ENCODE data around the gene STXBP5. TPM values are rescaled to one million over a fixed set of nuclear protein-coding genes. Genes with fewer than 3 reads are reported as not detected.

The STXBP5 gene
- total RNA-seq, 1 donor from 2014 or later, result 22.3 TPM

DNA sequence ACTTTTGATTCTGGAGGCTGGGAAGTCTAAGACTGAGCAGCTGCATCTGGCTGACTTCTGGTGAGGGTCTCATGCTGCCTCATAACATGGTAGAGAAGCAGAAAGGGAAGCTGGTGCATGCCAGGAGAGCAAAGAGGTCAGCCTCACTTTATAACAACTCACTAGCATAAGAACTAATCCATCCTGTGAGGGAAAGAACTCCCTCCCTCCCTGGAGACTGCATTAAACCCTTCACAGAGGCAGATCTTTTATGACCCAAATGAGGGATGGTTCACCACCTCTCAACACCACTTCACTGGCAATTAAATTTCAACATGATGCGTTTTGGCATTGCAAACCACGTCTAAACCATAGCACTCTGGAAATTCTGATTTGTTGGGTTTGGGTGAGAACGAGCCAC lies 33.9 kb downstream of the STXBP5 start:
- H3K4me1 Mint-ChIP-seq, result no peaks in the 10 kb centered on the region
- no peak for ATAC-seq (ENCODE audit: low read depth)
- intact Hi-C loops (cut with micrococcal nuclease), result no loop called here
- TF ChIP-seq, protein P1, sequence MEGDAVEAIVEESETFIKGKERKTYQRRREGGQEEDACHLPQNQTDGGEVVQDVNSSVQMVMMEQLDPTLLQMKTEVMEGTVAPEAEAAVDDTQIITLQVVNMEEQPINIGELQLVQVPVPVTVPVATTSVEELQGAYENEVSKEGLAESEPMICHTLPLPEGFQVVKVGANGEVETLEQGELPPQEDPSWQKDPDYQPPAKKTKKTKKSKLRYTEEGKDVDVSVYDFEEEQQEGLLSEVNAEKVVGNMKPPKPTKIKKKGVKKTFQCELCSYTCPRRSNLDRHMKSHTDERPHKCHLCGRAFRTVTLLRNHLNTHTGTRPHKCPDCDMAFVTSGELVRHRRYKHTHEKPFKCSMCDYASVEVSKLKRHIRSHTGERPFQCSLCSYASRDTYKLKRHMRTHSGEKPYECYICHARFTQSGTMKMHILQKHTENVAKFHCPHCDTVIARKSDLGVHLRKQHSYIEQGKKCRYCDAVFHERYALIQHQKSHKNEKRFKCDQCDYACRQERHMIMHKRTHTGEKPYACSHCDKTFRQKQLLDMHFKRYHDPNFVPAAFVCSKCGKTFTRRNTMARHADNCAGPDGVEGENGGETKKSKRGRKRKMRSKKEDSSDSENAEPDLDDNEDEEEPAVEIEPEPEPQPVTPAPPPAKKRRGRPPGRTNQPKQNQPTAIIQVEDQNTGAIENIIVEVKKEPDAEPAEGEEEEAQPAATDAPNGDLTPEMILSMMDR (IDR thresholded peaks at IDR 0.05), result no peak
- DNase-seq, result no peak
- H3K36me3 Mint-ChIP-seq (ENCODE audit: low read depth), result peaks cover 26% of the 10 kb centered on the region
- H3K4me3 Mint-ChIP-seq, result no peak overlapping the region
- CTCF ChIA-PET, result no interaction called here
- H3K27me3 Mint-ChIP-seq, result no peaks in the 10 kb centered on the region
- no peaks in the 10 kb centered on the region for H3K9me3 Mint-ChIP-seq
- POLR2A ChIA-PET, result no interaction called here
- H3K27ac Mint-ChIP-seq, result no peak overlapping the region

DNA sequence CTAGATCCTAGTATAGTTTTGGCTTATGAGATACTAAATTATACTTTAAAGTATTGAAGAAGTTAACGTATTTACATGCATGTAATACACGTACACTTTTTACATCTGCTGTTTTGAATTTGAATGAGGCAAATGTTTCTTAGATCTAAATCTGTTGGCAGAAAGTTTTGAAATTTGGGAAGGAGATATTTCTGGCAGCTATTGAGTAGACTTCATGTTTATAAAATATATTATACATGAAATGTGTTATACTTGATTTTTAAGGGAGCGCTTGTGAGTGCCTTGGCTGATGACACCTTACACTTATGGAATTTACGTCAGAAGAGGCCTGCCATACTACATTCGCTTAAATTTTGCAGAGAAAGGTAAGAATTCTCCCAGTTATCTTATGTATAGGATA lies 34.7 kb downstream of the STXBP5 start:
- ChIA-PET POLR2A (no interaction called here), CTCF (no interaction called here)
- H3K27me3 Mint-ChIP-seq, result no peaks in the 10 kb centered on the region
- no peak for ATAC-seq (ENCODE audit: low read depth)
- no peaks in the 10 kb centered on the region for H3K9me3 Mint-ChIP-seq
- no peaks in the 10 kb centered on the region for H3K4me1 Mint-ChIP-seq
- intact Hi-C loops (cut with micrococcal nuclease), result no loop called here
- no peak overlapping the region for H3K4me3 Mint-ChIP-seq
- peaks cover 27% of the 10 kb centered on the region for H3K36me3 Mint-ChIP-seq (ENCODE audit: low read depth)
- no peak overlapping the region for H3K27ac Mint-ChIP-seq
- TF ChIP-seq, protein P1 (IDR thresholded peaks at IDR 0.05), result no peak
- no peak for DNase-seq

DNA sequence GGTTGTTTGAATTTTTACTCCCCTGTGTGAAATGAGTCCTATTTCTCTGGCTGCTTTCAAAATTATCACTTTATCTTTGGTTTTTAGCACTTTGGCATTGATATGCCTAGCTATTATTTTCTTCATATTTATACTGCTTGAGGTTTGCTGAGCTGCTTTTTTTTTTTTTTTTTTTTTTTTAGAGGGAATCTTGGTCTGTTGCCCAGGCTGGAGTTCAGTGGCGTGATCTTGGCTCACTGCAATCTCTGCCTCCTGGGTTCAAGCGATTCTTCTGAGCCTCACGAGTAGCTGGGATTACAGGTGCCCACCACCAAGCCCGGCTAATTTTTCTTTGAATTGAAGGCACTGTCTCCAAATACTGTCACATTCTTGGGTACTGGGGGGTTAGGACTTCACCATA lies 40.6 kb downstream of the STXBP5 start:
- TF ChIP-seq, protein P1 (IDR thresholded peaks at IDR 0.05), result no peak
- intact Hi-C loops (cut with micrococcal nuclease), result no loop called here
- peaks cover 27% of the 10 kb centered on the region for H3K36me3 Mint-ChIP-seq (ENCODE audit: low read depth)
- H3K4me3 Mint-ChIP-seq, result no peak overlapping the region
- no peak overlapping the region for H3K27ac Mint-ChIP-seq
- ChIA-PET CTCF (no interaction called here), POLR2A (no interaction called here)
- DNase-seq (no peak), ATAC-seq (ENCODE audit: low read depth) (no peak)
- no peaks in the 10 kb centered on the region for H3K9me3 Mint-ChIP-seq
- no peaks in the 10 kb centered on the region for H3K4me1 Mint-ChIP-seq
- no peaks in the 10 kb centered on the region for H3K27me3 Mint-ChIP-seq

DNA sequence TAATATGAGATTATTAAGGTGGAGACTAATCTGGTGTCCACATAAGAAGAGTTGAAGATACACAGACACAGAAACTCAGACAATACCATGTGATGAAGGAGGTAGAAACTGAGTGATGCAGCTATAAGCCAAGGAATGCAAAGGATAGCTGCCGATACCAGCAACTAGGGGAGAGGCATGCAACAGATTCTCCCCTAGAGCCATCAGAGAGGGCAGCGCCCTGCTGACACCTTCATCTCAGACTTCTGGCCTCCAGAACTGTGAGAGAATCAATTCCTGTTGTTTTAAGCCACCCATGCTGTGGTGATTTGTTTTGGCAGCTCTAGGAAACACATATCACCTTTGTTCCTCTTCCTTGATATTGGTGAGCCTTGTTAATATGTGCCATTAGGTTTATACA lies 41.5 kb downstream of the STXBP5 start:
- Mint-ChIP-seq H3K27ac (no peak overlapping the region), H3K4me1 (no peaks in the 10 kb centered on the region), H3K36me3 (ENCODE audit: low read depth) (peaks cover 28% of the 10 kb centered on the region), H3K4me3 (no peak overlapping the region), H3K27me3 (no peaks in the 10 kb centered on the region), H3K9me3 (no peaks in the 10 kb centered on the region)
- DNase-seq, result no peak
- ChIA-PET POLR2A (no interaction called here), CTCF (no interaction called here)
- no peak for ATAC-seq (ENCODE audit: low read depth)
- intact Hi-C loops (cut with micrococcal nuclease), result no loop called here
- TF ChIP-seq, protein P1 (IDR thresholded peaks at IDR 0.05), result no peak

DNA sequence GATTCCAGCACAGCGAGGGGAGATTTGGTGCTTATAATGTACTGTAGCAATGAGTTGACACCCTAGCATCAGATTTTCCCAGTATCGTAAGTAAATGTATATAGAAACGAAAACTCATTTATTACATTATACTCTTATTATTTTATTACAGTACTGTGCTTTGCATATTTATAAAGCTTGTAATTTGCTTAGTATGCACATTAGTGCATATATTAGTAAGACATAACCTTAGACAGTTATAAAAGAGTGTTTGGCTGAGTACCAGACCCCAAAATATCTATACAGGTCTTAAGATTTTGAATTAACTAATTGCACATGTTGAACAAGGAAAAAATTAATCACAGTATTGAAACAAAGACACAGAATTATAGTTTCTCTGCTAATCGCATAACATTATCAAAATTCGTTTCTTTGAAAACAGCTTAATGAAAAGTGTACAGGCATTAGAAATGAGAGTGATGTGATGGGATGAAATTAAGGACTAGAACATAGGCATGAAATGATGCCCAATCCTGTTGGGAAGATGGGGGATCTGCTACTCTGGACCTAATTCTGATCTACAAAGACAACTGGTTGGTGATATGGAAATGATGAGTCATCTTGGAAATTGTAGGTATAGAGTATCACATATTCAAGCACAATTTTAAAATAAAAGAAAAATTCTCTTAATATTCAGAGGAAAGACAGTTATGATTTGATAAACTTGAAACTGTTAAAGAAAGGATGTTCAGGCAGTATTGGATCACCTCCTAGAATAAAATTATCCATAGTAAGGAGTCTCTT lies 42.8 kb downstream of the STXBP5 start:
- TF ChIP-seq, protein P1 (IDR thresholded peaks at IDR 0.05), result no peak
- H3K36me3 Mint-ChIP-seq (ENCODE audit: low read depth), result peaks cover 34% of the 10 kb centered on the region
- ChIA-PET POLR2A (no interaction called here), CTCF (no interaction called here)
- no peaks in the 10 kb centered on the region for H3K9me3 Mint-ChIP-seq
- ATAC-seq (ENCODE audit: low read depth) (no peak), DNase-seq (no peak)
- no peaks in the 10 kb centered on the region for H3K4me1 Mint-ChIP-seq
- no peak overlapping the region for H3K27ac Mint-ChIP-seq
- intact Hi-C loops (cut with micrococcal nuclease), result no loop called here
- H3K27me3 Mint-ChIP-seq, result no peaks in the 10 kb centered on the region
- H3K4me3 Mint-ChIP-seq, result no peak overlapping the region

Measured in activated B cell treated with CpG ODN at 0.5 μM for 24 hours (primary cell).